ENCODE results near the gene TTC33. TPM values are rescaled to one million over a fixed set of nuclear protein-coding genes. Genes with fewer than 3 reads are reported as not detected.

Gene TTC33
- total RNA-seq, 1 donor from 2014 or later = 18.5 TPM

DNA sequence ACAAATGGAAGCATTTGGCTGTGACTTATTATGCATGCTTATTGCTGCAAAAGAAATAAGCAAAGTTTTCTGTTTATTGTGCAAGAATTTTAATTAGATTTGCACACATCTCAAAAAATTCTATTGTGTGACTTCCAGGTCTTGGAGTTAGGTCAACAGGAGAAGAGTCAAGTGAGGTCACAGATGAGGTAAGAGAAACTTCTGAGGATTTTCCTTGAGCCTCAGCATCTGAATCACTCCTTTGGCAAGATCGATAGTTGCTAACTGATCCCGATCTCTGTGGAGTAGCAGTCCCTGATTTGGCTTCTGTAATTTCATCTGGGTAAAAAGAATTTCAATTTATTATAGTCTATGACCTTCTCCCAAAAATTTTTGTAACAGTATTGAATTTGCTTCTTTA is 6.9 kb upstream of the TTC33 start:
- peaks cover 8% of the 10 kb centered on the region for H3K36me3 Mint-ChIP-seq (ENCODE audit: low read depth)
- H3K4me1 Mint-ChIP-seq = no peaks in the 10 kb centered on the region
- no peak overlapping the region for H3K4me3 Mint-ChIP-seq
- H3K9me3 Mint-ChIP-seq = no peaks in the 10 kb centered on the region
- H3K27ac Mint-ChIP-seq (ENCODE audit: unreplicated experiment) = no peak overlapping the region
- TF ChIP-seq CTCF (conservative IDR thresholded peaks at IDR 0.05) = no peak
- no peak for DNase-seq (ENCODE audit: low read depth, low spot score)
- no peaks in the 10 kb centered on the region for H3K27me3 Mint-ChIP-seq (ENCODE audit: low read depth)

DNA sequence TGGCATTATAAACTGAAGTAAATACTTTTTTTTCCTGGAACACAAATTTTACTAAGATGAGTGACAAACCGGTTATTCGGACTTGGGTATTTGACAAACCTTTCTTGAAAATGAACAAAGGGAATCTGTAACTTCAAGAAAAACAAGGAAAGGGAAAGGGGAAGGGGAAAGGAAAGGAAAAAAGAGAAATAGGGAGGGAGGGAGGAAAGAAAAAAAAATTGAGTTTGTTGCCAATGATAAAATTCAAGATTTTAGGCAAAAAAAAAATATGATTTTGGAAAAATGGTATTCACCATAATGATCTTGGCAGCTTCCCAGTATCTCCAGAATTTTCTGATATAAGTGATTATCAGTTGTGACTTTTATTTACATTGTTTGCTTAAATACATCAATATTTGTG is 1.6 kb upstream of the TTC33 start:
- peaks cover 4% of the 10 kb centered on the region for H3K4me1 Mint-ChIP-seq
- no peak for TF ChIP-seq CTCF (conservative IDR thresholded peaks at IDR 0.05)
- H3K27me3 Mint-ChIP-seq (ENCODE audit: low read depth) = no peaks in the 10 kb centered on the region
- no peaks in the 10 kb centered on the region for H3K9me3 Mint-ChIP-seq
- peaks cover 2% of the 10 kb centered on the region for H3K36me3 Mint-ChIP-seq (ENCODE audit: low read depth)
- no peak overlapping the region for H3K27ac Mint-ChIP-seq (ENCODE audit: unreplicated experiment)
- DNase-seq (ENCODE audit: low read depth, low spot score) = no peak
- H3K4me3 Mint-ChIP-seq = peak overlapping the region; percentile 81

DNA sequence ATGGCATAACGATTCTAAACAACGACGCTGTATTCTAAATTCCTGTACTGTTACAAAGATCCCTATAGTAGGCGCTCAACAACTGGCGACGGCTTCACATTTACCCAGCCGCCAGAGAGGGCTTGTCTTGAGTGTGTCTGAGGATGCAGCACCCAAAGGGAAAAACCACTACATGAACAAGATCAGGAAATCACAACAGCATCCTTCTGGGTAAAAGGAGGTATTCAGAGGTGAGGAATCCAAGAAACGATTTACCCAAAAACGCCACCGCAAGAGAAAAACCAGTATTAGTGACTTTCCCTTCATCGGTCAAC is 711 bp downstream of the TTC33 start:
- Mint-ChIP-seq H3K36me3 (ENCODE audit: low read depth) (peaks cover 10% of the 10 kb centered on the region), H3K27ac (ENCODE audit: unreplicated experiment) (no peak overlapping the region), H3K27me3 (ENCODE audit: low read depth) (no peaks in the 10 kb centered on the region), H3K4me1 (peaks cover 4% of the 10 kb centered on the region), H3K4me3 (no peak overlapping the region), H3K9me3 (no peaks in the 10 kb centered on the region)
- peak; percentile 48 for DNase-seq (ENCODE audit: low read depth, low spot score)
- peak; percentile 69 for TF ChIP-seq CTCF (conservative IDR thresholded peaks at IDR 0.05)

DNA sequence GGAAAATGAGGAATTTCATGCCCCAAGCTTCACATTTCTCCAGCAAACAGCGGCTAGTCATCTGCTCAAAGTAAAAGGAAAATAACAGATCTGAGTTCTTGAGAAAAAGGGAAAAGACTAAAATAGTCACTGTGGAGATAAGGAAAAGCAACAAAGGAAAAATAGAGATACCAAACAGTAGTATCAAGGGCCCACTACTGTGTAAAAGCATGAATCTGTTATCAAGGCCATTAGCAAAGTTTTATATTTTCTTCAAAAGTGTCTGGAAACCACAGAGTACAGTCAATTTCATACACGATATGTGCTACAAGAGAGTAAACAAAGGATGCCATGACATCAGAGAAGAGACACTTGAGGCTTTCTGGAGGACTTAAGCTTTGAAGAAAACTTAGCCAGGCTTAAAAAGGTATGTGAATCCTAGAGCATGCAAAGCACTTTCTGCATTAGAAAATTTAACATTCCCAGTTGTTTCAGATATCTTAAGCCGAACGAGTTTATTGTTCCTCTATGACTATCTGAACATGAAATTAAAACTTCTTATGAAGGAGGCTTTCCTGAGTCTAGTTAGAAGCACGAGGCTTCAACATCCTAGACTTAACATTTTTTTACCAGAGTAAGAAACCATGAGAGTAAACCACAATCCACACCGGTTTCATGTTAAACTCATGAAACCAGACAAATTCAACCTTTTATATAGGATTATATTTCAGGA is 1.2 kb downstream of the TTC33 start:
- Mint-ChIP-seq H3K4me3 (no peak overlapping the region), H3K9me3 (no peaks in the 10 kb centered on the region), H3K27ac (ENCODE audit: unreplicated experiment) (no peak overlapping the region), H3K27me3 (ENCODE audit: low read depth) (no peaks in the 10 kb centered on the region), H3K36me3 (ENCODE audit: low read depth) (peaks cover 10% of the 10 kb centered on the region), H3K4me1 (peaks cover 4% of the 10 kb centered on the region)
- TF ChIP-seq CTCF (conservative IDR thresholded peaks at IDR 0.05) = no peak
- DNase-seq (ENCODE audit: low read depth, low spot score) = no peak

DNA sequence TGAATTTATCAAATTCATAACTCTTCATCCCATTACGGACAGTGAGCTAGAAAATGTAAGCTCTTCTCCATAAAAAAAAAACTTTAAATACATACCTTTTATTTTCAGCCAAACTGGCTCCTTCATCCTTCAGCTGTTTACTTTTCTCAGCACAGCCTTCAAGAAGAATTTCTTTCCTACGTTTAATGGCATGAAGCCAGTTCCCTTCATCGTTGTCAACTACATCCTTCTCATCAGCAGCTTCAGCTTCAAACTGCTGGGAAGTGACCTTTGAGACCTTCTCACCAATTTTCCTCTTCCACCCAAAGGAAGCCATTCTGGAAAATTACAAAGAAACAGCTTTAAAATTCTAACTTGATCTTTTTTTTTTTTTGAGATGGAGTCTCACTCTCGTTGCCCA is 9.1 kb downstream of the TTC33 start:
- Mint-ChIP-seq H3K36me3 (ENCODE audit: low read depth) (peaks cover 14% of the 10 kb centered on the region), H3K27ac (ENCODE audit: unreplicated experiment) (no peak overlapping the region), H3K4me3 (no peak overlapping the region), H3K27me3 (ENCODE audit: low read depth) (no peaks in the 10 kb centered on the region), H3K9me3 (no peaks in the 10 kb centered on the region), H3K4me1 (no peaks in the 10 kb centered on the region)
- TF ChIP-seq CTCF (conservative IDR thresholded peaks at IDR 0.05) = no peak
- no peak for DNase-seq (ENCODE audit: low read depth, low spot score)

Data from neural crest cell (in vitro differentiated cells).